KBM-7 (cell line): ENCODE results near the gene SLC39A9.
"Not testable (repeated sequence)": the region's sequence is repeated elsewhere in the genome, so short reads cannot be mapped to it uniquely, and the experiment has no call there.

Experiments
- DNase-seq: peaks from one replicate; pipeline ENCODE4 v3.0.0-alpha.2; 2015
- in situ Hi-C: fragments of 300-500 bp; cut with MboI; formaldehyde crosslinking; loops from 2 replicates; pipeline ENCODE4 v1.14.3; 2020; ENCODE audit warnings: low sequenced_read_pairs, low pct_unique_long_range_greater_than_20kb, mixed read lengths

SLC39A9 gene

DNA sequence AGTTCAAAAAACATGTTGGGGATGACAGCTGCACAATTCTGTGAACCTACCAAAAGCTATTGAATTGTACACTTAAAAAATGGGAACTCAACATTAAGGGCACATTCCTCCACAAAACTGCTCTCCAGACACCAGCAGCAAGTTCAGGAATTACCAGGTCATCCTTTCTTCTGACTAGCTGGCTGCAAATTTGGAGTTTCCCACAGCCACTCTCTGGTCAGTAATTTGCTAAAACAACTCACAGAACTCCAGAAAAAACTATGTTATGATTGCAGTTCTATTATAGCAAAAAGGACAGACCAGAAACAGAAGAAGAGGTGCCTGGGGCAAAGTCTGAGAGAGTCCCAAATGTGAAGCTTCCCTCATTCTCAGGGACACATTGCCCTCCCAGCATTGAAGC lies 65.9 kb downstream of the SLC39A9 start:
- in situ Hi-C loops: no loop called here
- DNase-seq: no peak

DNA sequence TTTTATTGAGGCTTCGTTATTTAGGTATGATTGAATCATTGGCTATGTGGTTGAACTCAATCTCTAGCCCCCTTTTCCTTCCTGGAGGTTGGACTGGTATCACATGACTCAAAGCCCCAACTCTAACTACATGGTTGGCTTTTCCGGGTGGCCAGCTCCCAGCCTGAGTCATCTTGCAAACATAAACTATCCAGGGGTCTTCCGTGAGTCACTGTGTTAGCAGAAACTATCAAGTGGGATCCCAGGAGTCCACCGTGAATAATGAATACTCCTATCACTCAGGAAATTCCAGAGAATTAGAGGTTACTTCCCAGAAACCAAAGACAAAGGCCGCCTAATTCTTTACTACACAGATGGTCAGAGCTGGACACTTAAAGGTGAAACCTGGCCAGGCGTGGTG lies 66.3 kb downstream of the SLC39A9 start:
- in situ Hi-C loops: no loop called here
- DNase-seq: no peak

DNA sequence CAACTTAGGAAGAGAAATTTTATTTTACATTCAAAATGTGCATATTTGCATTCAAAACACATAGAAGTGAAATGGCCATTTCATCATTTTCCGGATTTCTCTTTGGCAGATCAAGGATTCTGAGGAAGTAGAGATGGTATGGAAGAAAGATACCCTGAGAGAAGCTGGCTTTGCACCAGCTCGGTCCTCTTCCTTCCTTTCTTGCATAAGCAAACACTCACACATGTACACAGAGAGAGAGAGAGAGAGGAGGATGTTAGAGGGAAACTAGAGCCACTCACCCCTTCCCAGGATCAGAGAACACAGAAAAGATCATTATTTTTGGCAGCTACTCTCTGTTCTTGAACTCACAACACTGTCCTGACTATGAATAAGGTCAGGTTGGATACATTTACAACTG lies 70.5 kb downstream of the SLC39A9 start:
- in situ Hi-C loops: no loop called here
- DNase-seq: peak; percentile 11

DNA sequence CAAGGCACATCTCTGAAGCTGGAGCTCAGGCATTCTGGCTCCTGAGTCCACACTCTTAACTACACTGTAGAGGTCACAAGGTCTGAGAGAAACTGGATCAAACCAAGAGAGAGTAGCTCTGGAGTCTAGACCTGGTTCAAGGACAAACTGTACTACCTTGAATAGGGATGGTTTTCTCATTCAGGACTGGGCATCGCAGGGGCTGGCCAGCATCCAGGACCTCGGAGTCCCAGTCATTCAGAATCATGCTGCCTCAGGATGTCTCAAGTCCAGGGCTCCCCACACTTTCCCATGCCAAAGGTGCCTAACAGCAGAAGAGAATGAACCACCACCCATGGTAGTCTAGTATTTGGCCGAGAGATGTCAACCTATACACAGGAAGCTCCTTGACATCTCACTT lies 72.9 kb downstream of the SLC39A9 start:
- no peak for DNase-seq
- in situ Hi-C loops: no loop called here

DNA sequence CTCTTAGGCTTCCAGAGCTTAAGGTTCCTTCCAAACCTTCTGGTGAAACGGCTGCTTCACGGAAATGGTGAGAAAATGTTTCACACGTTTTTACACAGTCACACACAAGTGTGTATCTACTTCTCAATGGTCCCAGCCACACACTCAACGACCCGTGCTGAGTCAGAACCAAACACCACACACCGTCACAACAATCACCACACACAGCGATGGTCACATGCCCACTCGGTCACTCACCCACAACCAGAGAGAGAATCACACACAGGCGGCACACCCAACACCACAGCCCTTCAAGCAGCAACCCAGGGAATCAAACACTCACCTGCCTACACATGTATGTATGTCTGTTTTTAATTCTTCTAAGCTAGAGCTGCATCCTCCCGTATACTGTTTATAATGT lies 73.4 kb downstream of the SLC39A9 start:
- in situ Hi-C loops: no loop called here
- no peak for DNase-seq

DNA sequence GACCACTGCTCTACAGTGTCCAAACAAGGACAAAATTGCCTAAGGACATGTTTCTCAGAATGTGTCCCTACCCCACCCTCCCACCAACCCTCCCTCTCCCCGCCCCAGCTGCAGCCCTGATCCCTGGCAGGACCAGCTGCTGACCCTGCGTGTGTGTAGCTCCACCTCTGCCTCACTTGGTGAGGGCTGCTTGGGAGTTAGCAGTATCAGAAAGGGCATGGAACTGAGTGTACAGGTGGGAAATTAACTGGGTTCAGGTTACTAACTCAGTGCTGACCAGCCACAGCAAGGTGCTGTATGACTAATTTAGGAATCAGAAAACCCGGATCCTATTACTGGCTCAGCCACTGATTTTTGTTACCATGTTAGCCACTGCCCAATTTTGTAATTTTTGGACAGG lies 74.8 kb downstream of the SLC39A9 start:
- in situ Hi-C loops: no loop called here
- no peak for DNase-seq

DNA sequence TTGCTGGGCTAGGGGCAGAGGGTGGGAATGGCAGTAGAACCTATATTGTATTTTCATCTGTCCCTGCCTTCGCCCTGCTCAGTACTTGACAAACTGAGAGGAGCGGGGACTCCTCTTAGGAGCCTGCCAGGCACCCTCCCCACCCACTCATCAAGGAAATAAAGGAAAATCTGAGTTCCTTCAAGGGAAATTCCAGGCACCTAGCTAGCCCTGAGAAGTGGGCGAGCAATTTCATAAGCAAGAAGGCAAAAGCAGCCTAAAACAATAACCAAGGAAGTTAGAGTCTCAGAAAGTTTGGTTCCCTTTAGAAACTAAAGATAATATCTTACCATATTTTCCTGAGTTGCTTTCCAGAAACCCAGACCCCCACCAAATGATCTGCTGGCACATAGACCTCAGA lies 75.5 kb downstream of the SLC39A9 start:
- DNase-seq: no peak
- in situ Hi-C loops: no loop called here

DNA sequence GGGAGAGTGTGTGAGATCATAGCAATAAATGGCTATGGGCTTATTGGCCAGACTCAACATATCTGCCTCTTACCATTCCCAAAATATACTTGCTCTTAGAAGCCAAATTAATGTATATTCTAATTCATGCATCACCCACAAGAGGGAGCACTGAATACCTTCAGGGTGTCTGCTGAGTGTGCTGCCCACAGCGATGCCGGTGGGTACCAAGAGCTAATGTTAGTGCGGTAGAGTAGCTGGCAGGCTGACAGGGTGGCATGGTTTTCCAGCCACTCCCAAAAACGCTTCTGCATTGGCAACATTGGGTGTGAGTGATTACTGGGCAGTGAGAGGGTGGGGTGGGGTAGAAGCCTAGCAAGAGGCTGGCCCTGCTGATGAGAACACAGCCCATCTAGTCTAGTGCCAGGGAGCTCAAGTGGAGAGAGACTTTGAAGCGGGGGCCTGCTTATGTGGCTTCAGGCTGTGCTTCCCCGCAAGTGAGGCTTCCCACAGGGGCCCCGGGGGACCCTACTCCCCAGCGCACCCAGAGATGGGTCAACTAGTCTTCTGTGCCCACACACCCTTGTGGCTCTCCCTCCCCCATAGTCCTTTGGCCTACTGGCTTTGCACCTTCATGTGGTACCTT lies 76.8 kb downstream of the SLC39A9 start:
- peak; percentile 27 for DNase-seq
- in situ Hi-C loops: no loop called here

DNA sequence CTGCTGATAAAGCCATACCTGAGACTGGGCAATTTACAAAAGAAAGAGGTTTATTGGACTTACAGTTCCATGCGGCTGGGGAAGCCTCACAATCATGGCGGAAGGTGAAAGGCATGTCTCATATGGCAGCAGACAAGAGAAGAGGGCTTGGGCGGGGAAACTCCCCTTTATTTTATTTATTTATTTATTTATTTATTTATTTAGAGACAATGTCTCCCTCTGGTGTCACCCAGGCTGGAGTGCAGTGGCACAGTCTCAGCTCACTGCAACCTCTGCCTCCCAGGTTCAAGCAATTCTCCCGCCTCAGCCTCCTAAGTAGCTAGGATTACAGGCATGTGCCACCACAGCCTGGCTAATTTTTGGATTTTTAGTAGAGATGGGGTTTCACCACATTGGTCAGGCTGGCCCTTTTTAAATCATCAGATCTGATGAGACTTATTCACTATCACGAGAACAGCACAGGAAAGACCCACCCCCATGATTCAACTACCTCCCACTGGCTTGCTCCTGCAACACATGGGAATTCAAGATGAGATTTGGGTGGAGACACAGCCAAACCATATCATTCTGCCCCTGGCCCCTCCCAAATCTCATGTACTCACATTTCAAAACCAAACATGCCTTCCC lies 78.4 kb downstream of the SLC39A9 start:
- in situ Hi-C loops: not testable (repeated sequence)

DNA sequence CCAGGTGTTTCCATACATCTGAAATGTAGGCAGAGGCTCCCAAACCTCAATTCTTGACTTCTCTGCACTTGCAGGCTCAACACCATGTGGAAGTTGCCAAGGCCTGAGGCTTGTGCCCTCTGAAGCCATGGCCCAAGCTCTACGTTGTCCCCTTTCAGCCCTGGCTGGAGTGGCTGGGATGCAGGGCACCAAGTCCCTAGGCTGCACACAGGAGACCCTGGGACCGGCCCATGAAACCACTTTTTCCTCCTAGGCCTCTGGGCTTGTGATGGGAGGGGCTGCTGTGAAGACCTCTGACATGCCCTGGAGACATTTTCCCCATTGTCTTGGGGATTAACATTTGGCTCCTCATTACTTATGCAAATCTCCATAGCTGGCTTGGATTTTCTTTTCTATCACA lies 79.6 kb downstream of the SLC39A9 start:
- DNase-seq, in situ Hi-C loops: not testable (repeated sequence)

More for the DNA sequence above, 78.4 kb downstream of the SLC39A9 start:
- not testable (repeated sequence) for DNase-seq

DNA sequence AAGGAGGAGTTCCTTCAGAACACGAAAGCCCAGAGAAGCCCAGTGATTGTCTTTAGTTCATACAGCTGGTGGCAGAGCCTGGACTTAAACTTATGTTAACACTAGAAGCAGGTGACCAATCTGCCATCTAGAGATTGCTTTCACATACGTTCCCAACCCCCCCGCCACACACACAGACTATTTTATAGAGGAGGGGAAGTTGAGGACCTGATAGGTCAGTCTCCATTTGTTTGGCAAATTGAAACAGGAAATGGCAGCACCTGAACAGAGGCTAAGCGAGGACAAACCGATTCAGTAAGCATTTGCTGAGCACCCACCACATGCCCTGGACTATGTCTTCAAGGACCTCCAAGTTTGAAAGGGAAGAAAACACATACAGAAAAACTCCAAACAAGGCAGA lies 81.2 kb downstream of the SLC39A9 start:
- in situ Hi-C loops: no loop called here
- DNase-seq: no peak

DNA sequence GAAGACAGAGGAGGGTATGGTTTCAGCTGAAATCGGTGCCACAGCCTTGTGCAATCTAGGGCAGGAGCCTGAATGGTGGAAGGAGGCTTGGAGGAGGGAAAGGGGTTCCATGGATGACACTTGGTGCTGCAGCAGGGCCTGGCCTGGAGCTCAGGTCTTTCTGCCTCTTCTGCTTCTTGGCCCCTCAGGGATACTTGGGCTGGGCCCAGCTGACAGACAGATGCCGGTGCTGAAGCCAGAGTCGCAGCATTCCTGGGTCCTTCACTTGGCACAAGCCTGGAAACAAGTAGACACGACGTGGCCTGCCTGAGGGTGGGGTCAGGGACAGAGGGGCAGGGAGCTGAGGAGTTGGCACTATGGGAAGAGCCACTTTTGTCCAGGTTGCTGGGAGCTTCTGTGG lies 81.6 kb downstream of the SLC39A9 start:
- no peak for DNase-seq
- in situ Hi-C loops: no loop called here

DNA sequence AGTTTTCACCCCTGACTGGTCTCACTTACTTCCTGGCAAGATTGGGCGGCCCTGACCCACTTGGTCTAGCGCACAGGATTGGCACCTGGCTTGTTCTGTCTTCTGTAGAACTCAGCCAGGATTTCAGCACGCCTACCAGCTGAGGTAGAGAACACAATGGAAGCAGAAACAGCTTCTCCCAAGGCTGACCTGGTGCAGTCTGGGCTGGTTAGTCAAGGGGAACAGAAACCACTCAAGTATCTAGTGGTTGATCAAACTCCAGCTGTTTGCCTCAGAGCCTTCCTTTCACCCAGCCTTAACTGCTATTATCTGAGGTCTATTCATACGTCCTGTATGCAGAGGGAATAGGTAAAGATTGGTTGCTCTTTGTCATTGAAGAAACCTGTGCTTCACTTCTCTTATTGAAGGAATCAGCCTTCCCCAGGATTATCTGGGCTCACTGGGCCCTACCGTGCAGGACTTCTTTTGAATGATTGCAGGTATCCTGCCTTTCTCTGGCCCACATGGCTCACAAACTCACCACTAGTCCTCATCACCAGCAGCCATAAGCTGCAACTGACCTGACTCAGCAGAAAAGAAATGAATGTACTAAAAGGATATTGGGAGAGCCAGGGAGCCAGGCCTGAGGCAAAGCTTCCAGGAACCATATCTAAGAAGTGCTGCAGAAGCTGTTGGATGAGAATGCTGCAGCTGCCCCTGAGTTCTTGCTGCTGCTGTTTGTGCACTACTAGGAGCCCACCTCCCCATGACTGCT lies 83.5 kb downstream of the SLC39A9 start:
- no peak for DNase-seq

DNA sequence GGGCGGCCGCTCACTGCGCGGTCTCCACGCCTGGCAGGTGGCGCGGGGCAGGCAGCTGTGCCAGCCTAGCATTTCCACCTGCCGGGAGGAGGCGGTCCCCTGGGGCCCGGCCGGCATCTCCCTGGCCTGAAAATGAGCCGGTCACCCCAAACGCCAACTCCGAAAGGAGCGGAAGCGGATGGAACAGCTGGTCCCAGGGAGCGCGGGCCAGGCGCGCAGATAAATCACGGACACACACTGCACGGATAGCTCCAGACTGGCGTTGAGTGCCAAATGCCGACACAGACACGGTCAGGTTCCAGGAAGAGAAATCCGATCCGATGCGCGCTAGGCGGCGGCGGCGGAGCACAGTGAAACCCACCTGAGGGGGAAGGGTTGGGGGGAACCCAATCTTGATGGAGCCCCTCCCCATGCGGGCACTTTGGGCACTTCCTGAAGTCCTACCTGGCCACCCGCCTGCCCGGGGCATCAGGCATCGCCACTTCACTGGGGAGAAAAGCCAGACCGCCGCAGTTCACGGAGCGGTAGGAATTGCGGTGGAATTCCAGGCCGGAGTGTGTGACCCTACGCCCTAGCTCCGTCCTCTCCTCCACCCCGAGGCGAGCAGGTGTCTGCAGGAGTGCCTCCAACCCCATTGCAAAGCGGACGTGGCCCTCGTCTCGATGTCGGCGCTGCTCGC lies 85.4 kb downstream of the SLC39A9 start:
- in situ Hi-C loops: no loop called here
- DNase-seq: no peak

More for the DNA sequence above, 83.5 kb downstream of the SLC39A9 start:
- in situ Hi-C loops: no loop called here

DNA sequence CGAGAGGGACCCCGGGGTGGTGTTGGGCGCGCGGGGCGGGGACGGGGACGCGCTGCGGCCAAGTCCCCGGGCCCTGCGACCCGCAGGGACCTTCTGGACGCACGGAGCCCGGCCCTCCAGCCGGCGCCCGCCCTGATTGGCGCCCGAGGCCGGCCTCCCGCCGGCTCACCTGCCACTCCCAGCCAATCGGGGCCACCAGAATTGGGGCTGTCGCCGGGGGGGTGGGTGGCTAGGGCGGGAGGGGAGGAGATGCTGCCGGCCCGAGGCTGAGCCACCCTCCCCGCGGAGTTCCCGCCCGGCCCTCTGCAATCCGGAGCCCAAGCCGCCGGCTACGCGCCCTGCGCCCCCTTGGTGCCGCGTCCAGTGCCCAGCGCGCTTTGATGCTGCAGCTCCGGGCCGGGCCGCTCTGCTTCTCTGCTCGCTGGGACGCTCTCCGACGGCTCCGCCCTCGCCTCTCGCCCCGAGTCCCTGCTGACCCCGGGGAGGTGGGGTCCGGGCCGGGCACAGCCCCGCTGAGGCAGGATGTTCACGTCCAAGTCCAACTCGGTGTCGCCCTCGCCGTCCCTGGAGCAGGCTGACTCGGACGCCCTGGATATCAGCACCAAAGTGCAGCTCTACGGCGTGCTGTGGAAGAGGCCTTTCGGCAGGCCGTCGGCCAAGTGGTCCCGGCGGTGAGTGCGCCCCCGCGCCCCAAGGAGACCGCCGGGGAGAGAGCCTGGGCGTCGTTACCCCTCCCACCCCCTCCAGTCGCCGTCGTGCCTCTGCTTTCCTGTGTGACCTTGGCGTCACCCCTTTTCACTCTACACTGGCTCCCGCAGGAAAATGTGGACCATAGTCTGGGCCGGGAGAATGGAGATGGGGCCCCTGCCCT lies 86.2 kb downstream of the SLC39A9 start, which contains the start of gene PLEKHD1:
TSS of gene PLEKHD1 (plus strand) at position 285 of the 871 bp plus-strand sequence. CDS start at position 523, 238 bp downstream.
- DNase-seq: no peak
- in situ Hi-C loops: no loop called here

DNA sequence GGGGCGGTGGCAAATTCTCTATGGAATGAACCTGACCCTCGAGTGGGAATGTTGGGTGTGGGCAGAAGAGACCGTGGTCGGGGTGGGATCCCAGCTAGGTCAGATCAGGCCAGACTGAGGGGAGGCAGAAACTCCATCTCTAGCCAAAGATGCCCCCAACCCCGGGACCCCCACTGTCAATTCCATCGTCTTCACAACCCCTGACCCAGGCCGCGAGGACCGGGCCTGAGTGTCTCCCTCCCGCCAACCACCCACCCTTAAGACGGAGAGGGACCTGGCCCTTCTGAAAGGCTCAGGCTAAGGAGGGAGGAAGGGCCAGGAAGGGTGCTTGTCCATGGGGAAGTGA lies 86.8 kb downstream of the SLC39A9 start:
- DNase-seq: no peak
- in situ Hi-C loops: no loop called here

DNA sequence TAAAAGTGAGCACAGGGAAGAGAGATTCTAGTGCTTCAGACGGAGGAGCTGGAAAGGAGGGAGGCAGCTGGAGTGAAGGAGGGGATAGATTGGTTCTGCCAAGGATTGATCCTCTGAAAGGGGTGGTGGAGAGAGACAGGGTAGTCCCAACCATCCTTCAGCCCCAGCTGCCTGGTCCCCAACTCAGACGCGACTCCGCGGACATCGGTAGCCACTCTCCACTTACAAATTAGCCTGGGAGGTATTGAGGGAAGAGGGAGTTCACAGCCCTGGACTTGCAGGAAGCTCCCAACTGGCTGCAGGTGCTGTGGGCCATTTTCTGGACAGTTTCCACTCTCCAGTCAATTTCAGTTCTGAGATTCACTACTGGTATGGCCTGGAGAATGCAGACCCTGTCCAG lies 87.2 kb downstream of the SLC39A9 start:
- DNase-seq: no peak
- in situ Hi-C loops: no loop called here

DNA sequence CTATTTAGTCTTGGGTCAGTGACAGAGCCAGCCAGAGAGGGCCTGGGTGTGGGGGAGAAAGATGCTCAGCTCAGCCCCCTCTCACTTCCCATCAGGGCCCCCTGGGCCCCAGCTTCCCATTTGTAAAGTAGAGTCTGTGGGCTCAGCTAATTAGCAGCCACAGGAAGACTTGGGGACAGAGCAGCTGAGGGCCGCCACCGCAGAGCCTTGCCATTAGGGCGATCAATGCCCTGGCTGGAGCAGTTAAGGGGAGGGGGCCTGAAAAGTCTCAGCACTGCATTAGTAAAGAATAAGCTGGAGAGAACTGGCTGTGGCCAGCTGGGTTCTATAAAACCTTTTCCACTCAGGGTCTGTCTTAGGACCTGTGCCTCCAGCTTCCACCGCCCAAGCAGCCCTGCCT lies 88.7 kb downstream of the SLC39A9 start:
- DNase-seq: no peak
- in situ Hi-C loops: no loop called here

DNA sequence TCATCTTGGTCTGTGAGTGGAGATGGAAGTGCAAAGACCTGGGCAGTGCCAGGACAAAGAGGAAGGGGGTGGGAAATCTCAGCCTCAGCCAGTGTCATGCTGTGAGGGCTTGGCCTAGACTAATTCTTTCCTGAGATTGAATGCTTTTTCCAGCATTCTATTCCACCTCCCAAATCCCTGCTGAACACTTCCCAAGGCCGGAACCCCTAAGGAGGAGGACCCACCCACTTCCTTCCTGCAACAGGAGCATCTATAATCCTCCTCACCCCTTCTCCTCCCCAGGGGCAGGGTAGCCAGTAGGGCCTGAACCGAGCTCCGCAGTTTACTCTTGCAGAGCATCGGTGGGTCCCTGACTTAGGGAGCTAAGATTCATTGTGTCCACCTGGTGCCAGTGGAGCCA lies 89.3 kb downstream of the SLC39A9 start:
- in situ Hi-C loops: no loop called here
- no peak for DNase-seq
